PFSK-1 (cell line): ENCODE data around the gene RAP2C.

ENCODE experiments used
- FOXP2 ChIP-seq: optimal IDR thresholded peaks from 2 replicates; pipeline ENCODE3; 2011; ENCODE audit warnings: borderline replicate concordance, control low read depth, inconsistent platforms; ENCODE audit not compliant: insufficient read depth; ENCODE audit errors: extremely low read length, extremely low read depth
- POLR2AphosphoS5 ChIP-seq: IDR thresholded peaks from 2 replicates; pipeline ENCODE4 v1.6.1; 2012; ENCODE audit warnings: low read depth, mild to moderate bottlenecking, control low read depth, low read length, moderate library complexity
- SIN3A ChIP-seq: IDR thresholded peaks from 2 replicates; pipeline ENCODE4 v1.6.1; 2012; ENCODE audit warnings: mild to moderate bottlenecking, low read length, moderate library complexity, borderline replicate concordance; ENCODE audit not compliant: insufficient read depth
- TAF1 ChIP-seq: IDR thresholded peaks from 2 replicates; pipeline ENCODE4 v1.6.1; 2012; ENCODE audit warnings: low read length, control low read depth, borderline replicate concordance; ENCODE audit not compliant: insufficient read depth
- TF ChIP-seq, protein P1 (sequence below), 2 experiments: IDR thresholded peaks; 2 replicates each; pipeline versions ENCODE4 v1.6.1 to v1.8.0; 2011 to 2012; ENCODE audit warnings: low read depth in 2 of 2, low read length in 2 of 2, control low read depth in 1 of 2, inconsistent platforms in 1 of 2, mild to moderate bottlenecking in 1 of 2, moderate library complexity in 1 of 2; ENCODE audit not compliant: insufficient read depth in 1 of 2

RAP2C gene

DNA sequence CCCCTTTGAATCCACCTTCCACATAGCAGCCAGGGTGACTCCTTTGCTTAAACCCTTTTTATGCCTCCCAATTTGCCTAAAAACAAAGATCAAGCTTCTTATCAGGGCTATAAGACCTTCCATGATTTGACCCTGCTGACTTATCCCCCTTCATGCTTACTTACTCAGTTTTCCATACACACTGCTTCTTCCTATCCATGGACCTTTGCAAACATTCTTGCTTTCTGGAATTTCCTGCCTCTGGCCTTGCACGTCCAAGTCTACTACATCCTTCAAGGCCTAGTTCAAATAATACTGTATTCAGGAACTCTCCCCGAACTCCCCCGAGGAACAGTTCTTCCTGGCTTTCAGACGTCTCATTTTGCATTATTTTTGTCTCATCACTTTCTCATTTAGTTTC is 31.8 kb downstream of the RAP2C start:
- TF ChIP-seq TAF1 (no peak), SIN3A (no peak), POLR2AphosphoS5 (no peak), FOXP2 (no peak)
- TF ChIP-seq, protein P1, sequence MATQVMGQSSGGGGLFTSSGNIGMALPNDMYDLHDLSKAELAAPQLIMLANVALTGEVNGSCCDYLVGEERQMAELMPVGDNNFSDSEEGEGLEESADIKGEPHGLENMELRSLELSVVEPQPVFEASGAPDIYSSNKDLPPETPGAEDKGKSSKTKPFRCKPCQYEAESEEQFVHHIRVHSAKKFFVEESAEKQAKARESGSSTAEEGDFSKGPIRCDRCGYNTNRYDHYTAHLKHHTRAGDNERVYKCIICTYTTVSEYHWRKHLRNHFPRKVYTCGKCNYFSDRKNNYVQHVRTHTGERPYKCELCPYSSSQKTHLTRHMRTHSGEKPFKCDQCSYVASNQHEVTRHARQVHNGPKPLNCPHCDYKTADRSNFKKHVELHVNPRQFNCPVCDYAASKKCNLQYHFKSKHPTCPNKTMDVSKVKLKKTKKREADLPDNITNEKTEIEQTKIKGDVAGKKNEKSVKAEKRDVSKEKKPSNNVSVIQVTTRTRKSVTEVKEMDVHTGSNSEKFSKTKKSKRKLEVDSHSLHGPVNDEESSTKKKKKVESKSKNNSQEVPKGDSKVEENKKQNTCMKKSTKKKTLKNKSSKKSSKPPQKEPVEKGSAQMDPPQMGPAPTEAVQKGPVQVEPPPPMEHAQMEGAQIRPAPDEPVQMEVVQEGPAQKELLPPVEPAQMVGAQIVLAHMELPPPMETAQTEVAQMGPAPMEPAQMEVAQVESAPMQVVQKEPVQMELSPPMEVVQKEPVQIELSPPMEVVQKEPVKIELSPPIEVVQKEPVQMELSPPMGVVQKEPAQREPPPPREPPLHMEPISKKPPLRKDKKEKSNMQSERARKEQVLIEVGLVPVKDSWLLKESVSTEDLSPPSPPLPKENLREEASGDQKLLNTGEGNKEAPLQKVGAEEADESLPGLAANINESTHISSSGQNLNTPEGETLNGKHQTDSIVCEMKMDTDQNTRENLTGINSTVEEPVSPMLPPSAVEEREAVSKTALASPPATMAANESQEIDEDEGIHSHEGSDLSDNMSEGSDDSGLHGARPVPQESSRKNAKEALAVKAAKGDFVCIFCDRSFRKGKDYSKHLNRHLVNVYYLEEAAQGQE (IDR thresholded peaks at IDR 0.05; ENCODE audit: insufficient read depth in 1 of 2, low read depth in 2 of 2, low read length in 2 of 2): no peak

DNA sequence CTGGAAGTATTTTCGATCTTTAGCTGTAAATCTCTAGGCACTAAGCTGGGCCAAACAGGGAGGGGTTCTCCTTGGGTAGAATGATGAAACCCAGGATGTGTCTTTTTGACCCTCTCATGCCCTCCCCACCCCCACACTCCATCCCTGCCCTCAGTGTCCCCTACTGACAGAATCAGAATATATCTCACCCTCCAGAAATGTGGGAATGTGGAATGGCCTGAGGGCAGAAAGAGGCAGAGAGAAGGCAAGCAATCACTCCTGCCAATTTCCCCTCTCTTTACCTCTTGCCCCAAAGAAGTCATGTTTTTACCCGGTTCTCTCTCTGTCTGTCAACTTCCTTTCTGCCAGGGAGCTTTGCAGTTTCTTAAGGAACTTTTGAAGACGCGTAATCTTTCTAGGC is 34.4 kb downstream of the RAP2C start:
- TF ChIP-seq SIN3A (no peak), POLR2AphosphoS5 (no peak), TAF1 (no peak), FOXP2 (no peak)
- TF ChIP-seq, protein P1 (IDR thresholded peaks at IDR 0.05; ENCODE audit: insufficient read depth in 1 of 2, low read depth in 2 of 2, low read length in 2 of 2): no peak

DNA sequence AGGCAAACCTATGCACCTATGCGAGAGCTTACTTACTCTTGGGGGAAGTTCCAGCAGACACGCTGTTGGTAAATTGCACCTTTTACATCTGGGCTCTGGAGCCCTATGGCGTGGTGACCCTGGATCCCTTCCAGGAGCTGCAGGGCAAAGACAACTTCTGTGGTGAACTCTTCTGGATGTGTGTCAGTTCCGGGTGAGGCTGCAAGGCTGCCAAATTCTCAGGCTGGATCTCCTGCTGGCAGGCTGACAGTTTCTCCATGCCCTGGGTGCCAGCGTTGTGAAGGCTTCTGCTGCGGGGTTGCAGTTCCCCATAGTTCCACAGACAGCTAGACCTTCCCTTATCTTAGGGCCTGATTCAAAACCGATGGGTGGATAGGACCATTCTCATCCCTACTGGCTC is 37.9 kb downstream of the RAP2C start:
- TF ChIP-seq, protein P1 (IDR thresholded peaks at IDR 0.05; ENCODE audit: insufficient read depth in 1 of 2, low read depth in 2 of 2, low read length in 2 of 2): no peak
- TF ChIP-seq TAF1 (no peak), FOXP2 (no peak), POLR2AphosphoS5 (no peak), SIN3A (no peak)

DNA sequence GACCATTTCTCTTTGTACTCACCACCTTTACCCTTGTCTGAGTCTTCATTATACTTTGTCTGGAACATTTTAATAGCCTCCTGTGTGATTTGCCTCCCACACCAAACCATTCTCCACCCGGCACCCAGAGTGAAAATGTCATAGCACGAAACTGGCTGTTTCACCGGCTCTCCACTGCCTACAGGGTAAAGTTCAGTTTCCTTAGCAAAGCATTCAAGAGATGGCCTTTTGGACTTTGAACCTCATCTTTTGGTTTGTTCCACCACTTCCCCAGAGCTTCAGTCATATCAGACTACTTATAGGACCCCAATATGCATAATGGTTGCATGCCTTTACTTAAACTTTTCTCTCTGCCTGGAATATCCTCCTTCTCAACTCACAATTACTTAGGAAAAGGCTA is 38.3 kb downstream of the RAP2C start:
- TF ChIP-seq SIN3A (no peak), FOXP2 (no peak), TAF1 (no peak), POLR2AphosphoS5 (no peak)
- TF ChIP-seq, protein P1 (IDR thresholded peaks at IDR 0.05; ENCODE audit: insufficient read depth in 1 of 2, low read depth in 2 of 2, low read length in 2 of 2): no peak

DNA sequence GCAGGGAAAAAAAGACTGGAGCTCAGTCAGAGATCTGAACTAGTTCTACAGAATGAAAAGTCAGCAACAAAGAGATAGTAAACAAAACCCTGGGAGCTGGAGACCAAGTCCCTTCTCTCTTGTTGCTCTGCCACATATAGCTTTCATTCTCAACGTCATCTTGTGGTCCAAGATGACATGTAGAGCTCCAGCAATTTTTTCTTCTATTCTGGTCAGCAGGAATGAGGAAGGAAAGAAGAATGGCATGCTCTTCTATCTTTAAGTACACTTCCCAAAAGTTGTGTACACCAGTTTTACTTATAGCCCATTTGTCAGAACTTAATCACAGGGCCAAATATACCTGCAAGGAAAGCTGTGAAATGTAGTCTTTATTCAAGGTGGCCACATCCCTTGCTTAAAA is 45.6 kb downstream of the RAP2C start:
- TF ChIP-seq FOXP2 (no peak), SIN3A (no peak), TAF1 (no peak), POLR2AphosphoS5 (no peak)
- TF ChIP-seq, protein P1 (IDR thresholded peaks at IDR 0.05; ENCODE audit: insufficient read depth in 1 of 2, low read depth in 2 of 2, low read length in 2 of 2): no peak
